Measurements from ENCODE around the gene RHBG. TPM values are rescaled to one million over a fixed set of nuclear protein-coding genes. Genes with fewer than 3 reads are reported as not detected.

Gene RHBG
- total and polyA plus RNA-seq, 2 donors (not counting 1 experiment from before 2014, with no cell fraction given): not detected

GRCh38 chr1:156417401-156418020 is 48.5 kb downstream of the RHBG start:
- no peak overlapping the region for H3K4me3 Mint-ChIP-seq
- Histone ChIP-seq H3K9ac (ENCODE audit: low read length) (no peak overlapping the region), H2AFZ (ENCODE audit: insufficient read depth, low read depth, low read length, poor library complexity, severe bottlenecking) (no peak overlapping the region), H3K4me2 (replicated peaks; ENCODE audit: low read depth, low read length, poor library complexity, severe bottlenecking) (no peak overlapping the region), H4K20me1 (ENCODE audit: control insufficient read depth, insufficient read depth, low read length, poor library complexity, severe bottlenecking) (no peaks in the 10 kb centered on the region), H3K79me2 (ENCODE audit: control insufficient read depth, insufficient read depth, low read length) (no peaks in the 10 kb centered on the region), H3K27ac (ENCODE audit: low read length in 2 of 2) (no peak overlapping the region), H3K9me3 (ENCODE audit: control extremely low read depth in 1 of 3, control insufficient read depth in 2 of 3, insufficient read depth in 1 of 3, low read length in 2 of 3) (peaks cover 0 to 14% (median 0%) of the 10 kb centered on the region in 3 donors), H3K36me3 (replicated peaks in 1 of 2; ENCODE audit: control extremely low read depth in 1 of 2, control insufficient read depth in 1 of 2, extremely low read depth in 1 of 2, insufficient read depth in 2 of 2, low read length in 1 of 2) (no peaks in the 10 kb centered on the region), H3K4me3 (ENCODE audit: control extremely low read depth in 1 of 5, extremely low read depth in 1 of 5, insufficient read depth in 1 of 5, low read depth in 2 of 5, low read length in 4 of 5) (no peak overlapping the region), H3K27me3 (replicated peaks in 1 of 4; ENCODE audit: control extremely low read depth in 1 of 4, control insufficient read depth in 3 of 4, insufficient read depth in 4 of 4, low read length in 3 of 4) (peaks cover 0 to 80% (median 42%) of the 10 kb centered on the region in 4 experiments), H3K4me1 (ENCODE audit: control insufficient read depth in 2 of 2, insufficient read depth in 2 of 2, low read length in 2 of 2) (peaks cover 27 to 29% of the 10 kb centered on the region in 2 donors)
- no peaks in the 10 kb centered on the region for H3K9me3 Mint-ChIP-seq (ENCODE audit: insufficient read depth)
- H3K27me3 Mint-ChIP-seq: peaks cover 71% of the 10 kb centered on the region
- ATAC-seq (ENCODE audit: low read depth): no peak
- peaks cover 27% of the 10 kb centered on the region for H3K4me1 Mint-ChIP-seq
- H3K27ac Mint-ChIP-seq: no peak overlapping the region
- POLR2A ChIA-PET: no interaction called here
- WGBS (ENCODE audit: insufficient coverage): 94% methylated on average over 2 of the region's 6 CpGs
- intact Hi-C loops (cut with micrococcal nuclease): no loop called here
- CTCF ChIA-PET: interaction anchor here (0.9 to 1.6 kb wide), 2 partner anchors 28 to 32 kb away, joined by 5 to 6 read pairs; no protein-coding TSS in a partner anchor
- TF ChIP-seq CTCF (IDR thresholded peaks at IDR 0.05) (no peak), EZH2 (IDR thresholded peaks at IDR 0.05; ENCODE audit: borderline replicate concordance, insufficient read depth, low read depth, low read length, poor library complexity, severe bottlenecking) (no peak)
- DNase-seq: no peak

- Mint-ChIP-seq H3K27ac (no peak overlapping the region), H3K27me3 (peaks cover 81% of the 10 kb centered on the region), H3K9me3 (ENCODE audit: insufficient read depth) (no peaks in the 10 kb centered on the region), H3K4me3 (no peak overlapping the region), H3K4me1 (peaks cover 28% of the 10 kb centered on the region)
- WGBS (ENCODE audit: insufficient coverage): 100% methylated on average over 3 of the region's 12 CpGs
- no peaks in the 10 kb centered on the region for H3K36me3 ChIP-seq (replicated peaks in 1 of 2; ENCODE audit: control extremely low read depth in 1 of 2, control insufficient read depth in 1 of 2, extremely low read depth in 1 of 2, insufficient read depth in 2 of 2, low read length in 1 of 2)
- no peaks in the 10 kb centered on the region for H4K20me1 ChIP-seq (ENCODE audit: control insufficient read depth, insufficient read depth, low read length, poor library complexity, severe bottlenecking)
- no peak for DNase-seq
- H3K4me1 ChIP-seq (ENCODE audit: control insufficient read depth in 2 of 2, insufficient read depth in 2 of 2, low read length in 2 of 2): peaks cover 27 to 29% of the 10 kb centered on the region in 2 donors
- H3K27me3 ChIP-seq (replicated peaks in 1 of 4; ENCODE audit: control extremely low read depth in 1 of 4, control insufficient read depth in 3 of 4, insufficient read depth in 4 of 4, low read length in 3 of 4): peaks cover 0 to 81% (median 46%) of the 10 kb centered on the region in 4 experiments
- intact Hi-C loops (cut with micrococcal nuclease): no loop called here
- ChIA-PET POLR2A (interaction anchor here (0.6 kb wide), 1 partner anchor 119 kb away, joined by 4 read pairs; no protein-coding TSS in a partner anchor), CTCF (interaction anchor here (1.3 to 2.9 kb wide), 6 partner anchors 8 to 190 kb away, joined by 3 to 18 read pairs (median 10); no protein-coding TSS in a partner anchor)
- H3K27ac ChIP-seq (ENCODE audit: low read length in 2 of 2): no peak overlapping the region
- no peaks in the 10 kb centered on the region for H3K79me2 ChIP-seq (ENCODE audit: control insufficient read depth, insufficient read depth, low read length)
- H3K9ac ChIP-seq (ENCODE audit: low read length): no peak overlapping the region
- H3K4me3 ChIP-seq (ENCODE audit: control extremely low read depth in 1 of 5, extremely low read depth in 1 of 5, insufficient read depth in 1 of 5, low read depth in 2 of 5, low read length in 4 of 5): no peak overlapping the region
- peaks cover 0 to 14% (median 0%) of the 10 kb centered on the region in 3 donors for H3K9me3 ChIP-seq (ENCODE audit: control extremely low read depth in 1 of 3, control insufficient read depth in 2 of 3, insufficient read depth in 1 of 3, low read length in 2 of 3)
- ATAC-seq (ENCODE audit: low read depth): no peak
- no peak overlapping the region for H2AFZ ChIP-seq (ENCODE audit: insufficient read depth, low read depth, low read length, poor library complexity, severe bottlenecking)
- H3K4me2 ChIP-seq (replicated peaks; ENCODE audit: low read depth, low read length, poor library complexity, severe bottlenecking): no peak overlapping the region
- TF ChIP-seq EZH2 (IDR thresholded peaks at IDR 0.05; ENCODE audit: borderline replicate concordance, insufficient read depth, low read depth, low read length, poor library complexity, severe bottlenecking): no peak
Measured at GRCh38 chr1:156418416-156419070, 49.5 kb downstream of the RHBG start.

All from B cell (primary cell).